NCI-H1436 treated with DMSO at 0.1 percent for 48 hours (cell line): ENCODE measurements around the gene ENTHD1.

Experiments
- DNase-seq: peaks from one replicate; lab custom pipeline; 2025; lab: John Stamatoyannopoulos, UW

Gene ENTHD1

DNA sequence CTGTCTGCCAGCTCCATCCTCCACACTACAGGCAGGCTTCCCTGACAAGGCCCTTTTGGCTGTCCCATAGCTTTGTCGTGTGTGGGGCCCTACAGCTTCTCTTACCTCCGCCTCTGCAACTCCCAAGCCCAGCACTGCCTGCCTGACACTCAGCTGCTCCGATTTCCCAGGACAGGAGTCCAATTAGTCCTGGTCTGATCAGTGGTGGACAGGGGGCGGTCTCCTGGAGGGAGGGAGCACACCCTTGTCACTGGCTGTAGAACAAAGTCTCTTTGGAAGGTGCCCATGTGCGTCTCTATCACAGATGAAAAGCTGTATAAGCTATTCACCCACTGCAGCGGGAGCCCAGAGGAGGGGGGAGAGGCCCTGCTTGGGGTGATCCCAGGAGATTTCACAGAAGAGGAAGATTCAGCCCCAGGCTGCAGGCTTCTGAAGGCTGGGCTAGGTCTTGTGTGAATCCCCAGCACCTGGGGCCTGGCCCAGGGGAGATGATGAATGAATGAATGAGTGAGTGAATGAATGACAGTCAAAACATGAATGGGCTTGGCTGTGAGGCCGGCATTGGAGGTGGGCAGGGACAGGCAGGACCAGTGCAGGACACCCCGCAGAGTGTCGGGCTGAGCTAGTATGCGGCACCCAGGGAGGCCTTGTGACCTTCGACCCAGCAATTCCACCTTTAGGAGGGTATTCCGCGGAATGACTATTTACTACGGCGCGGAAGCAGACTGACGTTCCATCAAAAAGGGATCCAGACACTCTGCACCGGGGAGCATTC lies 180.6 kb downstream of the ENTHD1 start:
- no peak for DNase-seq

DNA sequence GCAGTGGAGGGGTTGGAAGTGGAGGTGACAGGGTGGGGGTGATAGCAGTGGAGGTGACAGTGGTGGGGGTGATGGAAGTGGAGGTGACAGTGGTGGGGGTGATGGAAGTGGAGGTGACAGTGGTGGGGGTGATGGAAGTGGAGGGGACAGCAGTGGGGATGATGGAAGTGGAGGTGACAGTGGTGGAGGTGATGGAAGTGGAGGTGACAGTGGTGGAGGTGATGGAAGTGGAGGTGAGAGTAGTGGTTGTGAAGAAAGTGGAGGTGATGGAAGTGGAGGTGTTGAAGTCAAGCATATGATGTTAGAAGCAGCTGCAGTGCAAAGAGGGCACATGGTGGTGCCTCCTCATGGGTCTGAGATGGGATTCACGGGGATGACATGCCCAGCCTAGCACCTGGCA lies 181.5 kb downstream of the ENTHD1 start:
- DNase-seq: no peak

DNA sequence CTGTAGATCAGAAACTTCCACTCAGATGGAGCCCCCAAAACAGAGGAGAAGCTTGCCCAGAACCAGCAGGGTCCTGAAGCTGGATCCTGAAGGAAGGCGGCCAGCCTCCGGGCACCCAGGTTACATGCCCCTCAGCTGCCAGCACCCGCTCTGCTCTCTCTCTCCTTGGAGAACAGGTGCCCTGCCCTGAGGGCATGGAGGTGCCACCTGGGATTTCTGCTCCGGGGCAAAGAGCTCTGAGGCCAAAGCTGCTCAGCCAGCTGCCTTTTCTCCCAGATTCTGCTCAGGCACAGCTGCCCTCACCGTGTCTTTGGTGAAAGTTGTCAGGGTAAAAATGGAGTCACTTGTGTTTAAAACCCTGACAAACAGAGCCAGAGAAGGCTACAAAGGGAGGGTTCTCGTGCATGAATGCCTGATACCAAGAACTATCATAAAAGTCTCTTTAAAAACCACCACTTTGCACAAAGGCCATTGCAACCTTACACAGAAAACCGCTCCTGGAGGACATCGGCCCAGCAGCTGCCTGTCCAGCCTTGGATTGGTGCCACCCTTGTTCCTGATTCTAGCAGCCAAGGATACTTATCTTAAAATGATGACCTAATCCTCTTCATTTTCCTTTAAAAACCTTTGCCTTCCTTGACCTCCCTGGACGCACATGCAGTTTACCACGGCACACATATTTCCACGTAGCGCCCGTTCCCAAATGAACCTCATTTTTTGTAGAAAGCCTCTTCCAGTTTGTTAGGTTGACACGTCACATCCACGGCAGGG lies 183.0 kb downstream of the ENTHD1 start:
- DNase-seq: no peak

DNA sequence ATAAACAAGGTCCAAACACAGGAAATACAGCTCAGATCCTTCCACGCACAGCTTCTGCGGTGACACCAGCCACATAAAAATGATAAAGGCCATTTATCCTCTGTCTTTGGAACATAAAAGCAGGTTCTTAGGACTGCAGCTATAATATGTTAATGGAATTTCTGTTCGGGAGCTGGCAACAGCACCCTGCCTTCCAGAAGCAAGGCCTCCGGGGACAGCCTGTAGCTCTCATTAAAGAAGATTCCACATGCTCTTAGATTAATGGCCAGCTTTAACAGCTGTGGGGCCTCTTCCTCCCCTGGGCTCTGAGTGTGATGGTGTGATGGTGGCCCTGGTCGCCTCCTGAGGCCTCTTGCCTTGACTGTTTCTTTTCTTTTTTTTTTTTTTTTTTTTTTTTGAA lies 185.7 kb downstream of the ENTHD1 start:
- no peak for DNase-seq

DNA sequence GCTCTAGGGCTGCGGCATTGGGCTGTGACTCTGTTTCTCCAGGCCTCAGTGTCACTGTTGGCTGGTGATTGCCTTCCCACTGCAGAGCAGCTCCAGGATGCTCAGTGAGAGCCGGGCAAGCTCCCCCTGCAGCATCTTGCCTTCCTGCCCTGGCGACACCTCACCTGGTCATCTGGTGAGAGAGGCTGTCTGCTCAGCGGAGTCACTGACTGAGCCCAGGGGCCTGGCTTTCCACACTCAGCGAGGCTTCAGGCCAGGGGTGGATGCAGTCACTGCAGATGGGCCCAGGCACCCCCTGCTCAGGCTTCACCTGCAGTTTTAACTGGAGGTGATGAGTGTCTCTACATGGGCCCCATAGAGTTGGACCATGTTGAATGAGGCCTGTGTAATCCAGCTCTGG lies 186.2 kb downstream of the ENTHD1 start:
- no peak for DNase-seq

DNA sequence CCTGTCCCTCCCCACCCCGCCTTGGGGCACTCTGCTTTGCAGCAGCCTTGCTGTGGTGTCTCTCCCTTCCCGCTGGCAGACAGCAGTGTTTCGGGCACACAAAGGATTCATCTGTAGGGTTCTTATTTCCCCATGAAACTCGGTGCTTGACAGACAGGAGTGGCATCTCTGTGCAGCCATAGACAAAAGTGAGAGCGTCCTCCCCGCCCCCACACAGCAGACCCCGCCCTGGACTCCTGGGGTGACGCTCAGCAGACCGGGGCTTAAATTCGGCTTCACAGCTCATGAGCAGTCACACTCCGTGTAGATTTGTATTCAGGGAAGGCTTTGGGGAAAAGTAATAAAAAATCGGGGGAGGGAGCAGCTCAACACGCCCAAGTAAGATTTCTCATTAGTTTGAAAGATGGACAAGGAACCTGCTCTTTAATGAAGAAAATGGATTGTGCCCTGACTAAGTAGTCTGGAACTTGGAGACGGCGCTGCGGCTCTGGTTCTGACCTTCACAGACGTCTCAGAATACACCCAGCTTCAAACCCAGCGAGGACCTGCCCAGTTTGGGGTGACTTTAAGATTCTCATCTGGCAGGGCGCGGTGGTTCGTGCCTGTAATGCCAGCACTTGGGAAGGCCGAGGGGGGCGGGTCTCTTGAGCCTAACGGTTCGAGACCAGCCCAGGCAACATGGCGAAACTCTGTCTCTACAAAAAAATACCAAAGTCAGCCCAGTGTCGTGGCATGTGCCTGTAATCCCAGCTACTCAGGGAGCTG lies 187.0 kb downstream of the ENTHD1 start:
- DNase-seq: no peak

DNA sequence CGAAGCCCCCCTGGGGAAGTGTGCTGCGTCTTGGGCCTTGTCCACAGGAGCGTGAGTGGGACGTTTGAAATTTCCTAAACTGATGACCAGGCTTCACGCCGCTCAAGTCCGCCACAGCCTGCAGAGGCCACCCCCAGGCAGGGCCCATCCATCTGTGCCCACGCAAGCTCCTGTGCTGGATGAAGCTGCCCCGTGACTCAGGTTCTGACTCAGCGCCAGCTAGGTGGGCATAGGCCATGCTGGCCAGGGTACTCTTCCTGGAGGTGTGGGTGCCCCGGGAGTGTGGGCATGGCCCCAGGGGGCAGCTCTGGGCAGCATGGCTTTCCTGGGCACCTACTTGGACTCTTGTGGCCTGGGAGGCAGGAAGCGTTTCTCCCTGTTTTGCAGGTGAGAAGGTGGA lies 188.2 kb downstream of the ENTHD1 start:
- DNase-seq: no peak

DNA sequence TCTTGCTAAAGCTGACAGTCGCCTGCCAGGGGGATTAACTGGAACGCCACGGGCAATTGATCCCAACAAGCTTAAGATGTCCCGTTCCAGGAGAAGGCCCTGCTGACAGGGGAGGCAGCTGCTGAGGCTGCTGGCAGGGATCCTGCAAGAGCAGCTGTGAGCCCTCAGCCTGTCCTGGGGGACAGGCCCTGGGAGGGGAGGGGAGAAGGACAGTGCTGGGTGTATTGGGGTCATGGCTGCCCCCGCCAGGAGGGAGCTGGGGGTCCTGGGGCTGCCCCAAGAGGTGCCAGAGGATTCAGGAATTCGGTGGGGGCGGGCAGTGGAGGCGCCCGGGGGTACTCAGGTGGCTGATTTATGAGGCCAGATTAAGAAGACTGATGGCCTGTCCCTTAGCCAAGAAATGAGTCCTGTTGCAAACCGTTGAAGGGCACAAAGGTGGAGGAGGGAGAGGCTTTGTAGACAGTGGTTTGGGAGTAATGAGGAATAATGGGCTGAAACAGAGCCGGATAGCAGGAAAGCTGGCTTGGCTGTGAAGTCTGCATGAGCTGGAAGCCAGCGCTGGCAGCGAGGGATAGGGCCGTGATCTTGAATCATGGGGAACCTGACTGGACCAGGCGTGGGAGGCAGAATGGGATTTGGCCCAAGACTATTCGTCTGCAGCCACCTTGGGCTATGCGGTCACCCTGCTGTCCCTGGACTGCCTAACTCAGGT lies 189.5 kb downstream of the ENTHD1 start:
- DNase-seq: no peak

DNA sequence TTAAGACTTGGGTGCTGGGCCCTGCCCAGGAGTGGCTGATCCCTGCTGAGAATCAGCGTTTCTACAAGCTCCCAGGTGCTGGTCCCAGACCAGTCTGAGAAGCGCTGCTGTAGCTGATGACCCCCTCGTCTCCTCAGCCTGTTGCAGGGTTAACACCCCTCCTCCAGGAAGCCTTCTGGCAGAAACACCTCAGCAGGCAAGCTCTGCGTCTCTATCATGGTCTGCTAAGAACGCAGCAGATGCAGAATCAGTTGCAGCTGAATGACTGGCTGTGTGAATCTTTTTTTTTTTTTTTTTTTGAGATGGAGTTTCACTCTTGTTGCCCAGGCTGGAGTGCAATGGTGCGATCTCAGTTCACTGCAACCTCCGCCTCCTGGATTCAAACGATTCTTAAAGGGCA lies 190.5 kb downstream of the ENTHD1 start:
- no peak for DNase-seq

DNA sequence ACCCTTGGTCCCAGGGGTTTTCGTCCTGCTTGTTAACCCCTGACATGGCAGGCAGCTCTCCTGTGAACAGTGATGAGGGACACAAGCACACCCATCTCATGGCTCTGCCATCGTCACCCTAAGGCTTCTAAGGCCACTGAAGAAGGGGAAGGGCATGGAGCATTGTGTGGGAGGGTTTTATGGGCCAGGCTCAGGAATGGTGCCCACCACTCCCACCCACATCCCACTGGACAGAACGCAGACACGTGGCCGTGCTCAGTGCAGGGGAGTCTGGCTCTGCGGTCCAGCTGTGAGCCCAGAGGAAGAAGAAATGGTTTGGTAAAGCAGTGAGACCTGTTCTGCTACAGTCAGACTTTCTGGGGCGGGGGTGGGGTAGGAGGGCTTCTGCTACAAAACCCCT lies 193.0 kb downstream of the ENTHD1 start:
- DNase-seq: no peak

DNA sequence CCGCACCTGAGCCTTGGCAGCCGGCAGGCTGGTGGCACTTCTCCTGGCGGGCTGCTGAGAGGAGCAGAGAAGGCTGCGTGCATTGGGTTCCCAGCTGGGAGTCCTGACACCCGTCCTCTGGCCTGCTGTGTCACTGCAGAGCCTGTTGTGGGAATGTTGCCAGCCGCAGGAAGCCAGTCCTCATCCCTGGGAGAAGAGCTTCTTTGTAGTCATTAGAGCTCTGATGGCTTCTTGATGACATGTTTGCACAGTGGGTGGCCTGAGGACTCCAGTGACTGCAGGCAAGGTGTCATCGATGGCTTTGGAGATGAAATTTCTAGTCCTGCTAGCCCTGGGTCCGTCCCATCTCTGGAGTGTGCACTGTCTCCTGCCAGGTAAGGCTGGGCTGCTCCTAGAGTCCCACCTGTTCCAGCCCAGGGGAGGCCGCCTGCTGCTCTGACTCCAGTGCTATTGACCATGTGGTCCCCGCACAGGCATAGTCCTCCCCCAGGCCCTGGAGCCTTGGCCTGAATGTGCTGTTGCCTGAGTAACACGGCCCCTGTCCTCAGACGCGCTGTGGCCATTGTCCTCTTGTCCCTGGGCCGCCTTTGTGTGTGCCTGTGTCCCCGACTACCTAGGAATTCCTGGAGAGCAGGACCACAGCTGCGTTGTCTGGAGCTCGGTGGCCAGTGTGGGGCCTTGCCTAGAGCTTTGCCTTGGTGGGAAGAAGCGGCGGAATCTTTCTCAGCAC lies 193.8 kb downstream of the ENTHD1 start:
- no peak for DNase-seq

DNA sequence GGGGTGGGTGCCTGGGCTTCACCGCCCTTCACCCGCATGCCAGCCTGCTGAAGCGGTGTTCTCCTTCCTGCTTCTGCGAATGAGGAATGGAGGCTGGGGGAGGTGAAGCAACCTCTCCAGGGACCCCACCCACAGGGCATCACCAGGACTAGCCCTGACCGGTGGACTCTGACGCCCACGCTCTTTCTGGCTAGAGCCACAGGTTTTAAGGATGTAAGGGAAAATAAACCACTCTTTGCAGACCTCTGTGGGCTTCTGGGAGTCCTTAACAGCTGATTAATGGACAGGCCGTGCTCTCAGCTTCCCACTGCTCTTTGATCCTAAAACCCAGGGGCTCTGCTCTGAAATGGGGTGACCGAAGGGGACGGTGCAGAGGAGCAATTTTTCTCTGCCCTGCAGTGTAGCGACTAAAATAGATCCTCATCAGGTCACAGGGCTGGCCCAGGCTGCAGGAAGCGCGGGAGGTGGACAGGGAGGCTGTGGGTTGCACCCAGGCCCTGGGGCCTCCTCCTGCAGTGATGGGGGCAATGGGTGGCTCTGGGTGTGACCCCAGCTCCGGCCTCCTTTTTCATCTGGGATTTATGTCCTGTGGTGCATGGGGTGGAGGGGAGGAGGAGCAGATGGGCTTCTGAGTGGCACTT lies 195.7 kb downstream of the ENTHD1 start:
- DNase-seq: no peak

DNA sequence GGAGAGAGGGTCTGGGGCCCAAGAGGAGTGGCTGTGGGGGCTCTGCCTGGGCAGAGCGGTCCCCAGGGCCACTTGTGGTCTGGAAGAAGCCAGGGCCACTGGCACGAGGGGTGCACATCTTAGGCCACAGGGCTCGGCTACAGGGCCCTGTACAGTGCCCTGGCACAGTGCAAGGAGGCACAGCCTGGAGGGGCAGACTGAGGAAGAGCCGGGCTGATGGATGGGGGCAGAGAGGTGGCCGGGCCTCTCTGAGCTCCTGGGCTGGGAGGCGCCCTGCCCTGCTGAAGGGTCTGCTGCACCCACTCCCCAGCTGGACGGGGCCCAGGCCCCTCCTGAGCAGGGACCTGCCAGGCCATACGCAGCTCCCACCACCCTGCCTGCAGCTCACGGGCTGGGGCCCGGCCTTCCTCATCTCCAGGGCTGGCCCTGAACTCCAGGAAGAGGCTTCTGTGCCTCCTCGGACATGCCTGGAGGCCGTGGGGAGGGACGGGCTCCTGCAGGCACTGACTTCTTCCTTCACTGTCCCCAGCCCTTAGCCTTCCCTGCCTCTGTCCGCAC lies 199.5 kb downstream of the ENTHD1 start:
- no peak for DNase-seq
